ENCODE results near the gene RDX. TPM values are rescaled to one million over a fixed set of nuclear protein-coding genes. Genes with fewer than 3 reads are reported as not detected.

Gene RDX
- total and polyA plus RNA-seq, 2 donors from 2014 or later, result 28.0 to 97.3 TPM

DNA sequence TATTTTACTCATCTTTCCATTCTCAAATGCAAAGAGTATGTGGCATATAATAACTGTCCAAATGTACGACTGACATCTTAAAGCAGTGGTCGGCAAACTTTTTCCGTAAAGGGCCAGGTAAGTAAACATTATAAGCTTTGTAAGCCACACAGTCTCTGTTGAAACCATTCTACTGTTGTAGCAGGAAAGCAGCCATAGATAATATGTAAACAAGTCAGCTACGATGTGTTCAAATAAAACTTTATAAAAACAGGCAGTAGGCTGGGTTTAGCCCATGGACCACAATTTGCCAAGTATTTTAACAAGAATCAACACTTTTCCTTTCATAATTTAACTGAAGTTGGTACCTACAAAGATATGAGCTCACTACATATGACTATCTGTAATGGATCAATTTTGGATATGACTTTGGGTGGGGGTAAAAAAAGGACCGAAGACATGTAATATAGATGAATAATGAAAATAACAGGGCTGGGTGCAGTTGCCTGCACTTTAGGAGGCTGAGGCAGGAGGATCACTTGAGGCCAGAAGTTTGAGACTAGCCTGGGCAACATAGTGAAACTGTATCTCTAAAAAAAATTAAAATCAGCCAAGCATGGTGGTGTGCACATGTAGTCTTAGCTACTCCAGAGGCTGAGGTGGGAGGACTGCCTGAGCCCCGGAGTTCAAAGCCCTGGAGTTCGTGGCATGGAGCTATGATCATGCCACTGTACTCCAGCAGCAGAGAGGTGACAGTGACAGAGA, 5.7 kb downstream of the RDX start:
- no peak for TF ChIP-seq CTCF (IDR thresholded peaks at IDR 0.05; ENCODE audit: borderline replicate concordance, extremely low read depth, insufficient read depth)
- no peak for FAIRE-seq
- H3K27me3 ChIP-seq (ENCODE audit: control insufficient read depth, insufficient read depth, low read length), result no peaks in the 10 kb centered on the region
- no peak for DNase-seq
- no peaks in the 10 kb centered on the region for H3K36me3 ChIP-seq (ENCODE audit: control insufficient read depth in 2 of 3, insufficient read depth in 3 of 3, low read length in 3 of 3)
- no peak overlapping the region for H3K4me3 ChIP-seq (ENCODE audit: low read length in 3 of 3)
- H3K4me1 ChIP-seq (ENCODE audit: control insufficient read depth in 2 of 3, insufficient read depth in 2 of 3, low read depth in 1 of 3, low read length in 3 of 3), result peaks cover 0 to 17% (median 11%) of the 10 kb centered on the region in 3 donors
- no peak overlapping the region for H3K27ac ChIP-seq (ENCODE audit: low read depth in 2 of 2, low read length in 2 of 2)
- H3K9ac ChIP-seq (ENCODE audit: low read length in 3 of 3), result no peak overlapping the region
- intact Hi-C loops (cut with DNase I), result no loop called here
- H3K9me3 ChIP-seq (ENCODE audit: control insufficient read depth in 2 of 3, insufficient read depth in 1 of 3, low read length in 3 of 3), result no peaks in the 10 kb centered on the region

DNA sequence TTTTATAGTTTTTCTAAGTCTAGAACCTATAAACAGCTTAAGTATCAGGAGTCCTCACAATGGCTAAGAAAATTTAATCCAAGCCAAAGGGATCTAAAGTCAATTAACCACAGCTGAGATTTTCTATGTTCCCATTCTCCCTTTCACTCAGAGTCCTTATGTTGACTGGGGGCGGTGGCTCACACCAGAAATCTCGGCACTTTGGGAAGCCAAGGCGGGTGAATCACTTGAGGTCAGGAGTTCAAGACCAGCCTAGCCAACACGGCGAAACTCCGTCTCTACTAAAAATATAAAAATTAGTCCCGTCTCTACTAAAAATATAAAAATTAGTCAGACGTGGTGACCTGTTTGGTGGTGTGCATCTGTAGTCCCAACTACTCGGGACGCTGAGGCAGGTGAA, 6.9 kb downstream of the RDX start:
- no peaks in the 10 kb centered on the region for H3K27me3 ChIP-seq (ENCODE audit: control insufficient read depth, insufficient read depth, low read length)
- no peaks in the 10 kb centered on the region for H3K36me3 ChIP-seq (ENCODE audit: control insufficient read depth in 2 of 3, insufficient read depth in 3 of 3, low read length in 3 of 3)
- H3K9ac ChIP-seq (ENCODE audit: low read length in 3 of 3), result no peak overlapping the region
- H3K27ac ChIP-seq (ENCODE audit: low read depth in 2 of 2, low read length in 2 of 2), result no peak overlapping the region
- FAIRE-seq, result no peak
- no peak for TF ChIP-seq CTCF (IDR thresholded peaks at IDR 0.05; ENCODE audit: borderline replicate concordance, extremely low read depth, insufficient read depth)
- H3K4me1 ChIP-seq (ENCODE audit: control insufficient read depth in 2 of 3, insufficient read depth in 2 of 3, low read depth in 1 of 3, low read length in 3 of 3), result peaks cover 0 to 17% (median 7%) of the 10 kb centered on the region in 3 donors
- intact Hi-C loops (cut with DNase I), result no loop called here
- no peak for DNase-seq
- no peaks in the 10 kb centered on the region for H3K9me3 ChIP-seq (ENCODE audit: control insufficient read depth in 2 of 3, insufficient read depth in 1 of 3, low read length in 3 of 3)
- H3K4me3 ChIP-seq (ENCODE audit: low read length in 3 of 3), result no peak overlapping the region

- no peaks in the 10 kb centered on the region for H3K27me3 ChIP-seq (ENCODE audit: control insufficient read depth, insufficient read depth, low read length)
- DNase-seq (no peak), FAIRE-seq (no peak)
- H3K36me3 ChIP-seq (ENCODE audit: control insufficient read depth in 2 of 3, insufficient read depth in 3 of 3, low read length in 3 of 3), result no peaks in the 10 kb centered on the region
- no peak for TF ChIP-seq CTCF (IDR thresholded peaks at IDR 0.05; ENCODE audit: borderline replicate concordance, extremely low read depth, insufficient read depth)
- no peak overlapping the region for H3K27ac ChIP-seq (ENCODE audit: low read depth in 2 of 2, low read length in 2 of 2)
- no peaks in the 10 kb centered on the region for H3K9me3 ChIP-seq (ENCODE audit: control insufficient read depth in 2 of 3, insufficient read depth in 1 of 3, low read length in 3 of 3)
- no peak overlapping the region for H3K4me3 ChIP-seq (ENCODE audit: low read length in 3 of 3)
- intact Hi-C loops (cut with DNase I), result no loop called here
- peaks cover 0 to 5% (median 4%) of the 10 kb centered on the region in 3 donors for H3K4me1 ChIP-seq (ENCODE audit: control insufficient read depth in 2 of 3, insufficient read depth in 2 of 3, low read depth in 1 of 3, low read length in 3 of 3)
- H3K9ac ChIP-seq (ENCODE audit: low read length in 3 of 3), result no peak overlapping the region
These were observed 8.9 kb downstream of the RDX start for GRCh38 chr11:110287537-110287936.

All from kidney (tissue), 14 donors.